Esophagus squamous epithelium (tissue), 4 donors: ENCODE results near the gene PHLPP1.

Experiments
- CTCF ChIP-seq, 6 experiments: fragments of 450-650 bp in 4 of 6; fragments of 200-600 bp in 2 of 6; sonication (generic) in 2 of 6; IDR thresholded peaks; one replicate each; pipeline ENCODE4 v1.5.1; 2016 to 2019; ENCODE audit warnings: antibody characterized with exemption in 6 of 6, mild to moderate bottlenecking in 4 of 6, moderate library complexity in 4 of 6
- POLR2A ChIP-seq, 4 donors: fragments of 450-650 bp; IDR thresholded peaks; one replicate each; pipeline ENCODE4 v1.6.1; 2017; ENCODE audit warnings: antibody characterized with exemption in 4 of 4, mild to moderate bottlenecking in 4 of 4, moderate library complexity in 3 of 4

- TF ChIP-seq POLR2A (IDR thresholded peaks at IDR 0.05): no peak
- no peak for TF ChIP-seq CTCF (IDR thresholded peaks at IDR 0.05)
Measured at GRCh38 chr18:62925031-62925688, 209.8 kb downstream of the PHLPP1 start.
